ENCODE data around the gene XRCC4.
"Not testable (repeated sequence)": the region's sequence is repeated elsewhere in the genome, so short reads cannot be mapped to it uniquely, and the experiment has no call there.

XRCC4 gene

GRCh38 chr5:83076742-83077661 lies at the start of gene XRCC4, which contains the start of gene TMEM167A:
XRCC4 (plus strand) TSS chr5:83077547; CDS start chr5:83104920, 27,373 bp downstream.
TMEM167A (minus strand) TSS chr5:83077394; CDS start chr5:83077323, 71 bp downstream.
- peak; percentile 98 for DNase-seq

- DNase-seq: no peak
Measured at GRCh38 chr5:83029912-83030311, 47.4 kb upstream of the XRCC4 start.

GRCh38 chr5:83031381-83031780 lies 46.0 kb upstream of the XRCC4 start:
- no peak for DNase-seq

GRCh38 chr5:83034036-83034435 lies 43.3 kb upstream of the XRCC4 start:
- DNase-seq: peak; percentile 79

GRCh38 chr5:83034528-83035207 lies 42.7 kb upstream of the XRCC4 start:
- peak; percentile 75 for DNase-seq

- DNase-seq: peak; percentile 55
Measured at GRCh38 chr5:83035373-83036100, 41.8 kb upstream of the XRCC4 start.

GRCh38 chr5:83036991-83037575 lies 40.3 kb upstream of the XRCC4 start:
- DNase-seq: no peak

- DNase-seq: no peak
Measured at GRCh38 chr5:83038924-83039323, 38.4 kb upstream of the XRCC4 start.

GRCh38 chr5:83042507-83042906 lies 34.8 kb upstream of the XRCC4 start:
- DNase-seq: no peak

- DNase-seq: no peak
Measured at GRCh38 chr5:83044926-83045325, 32.4 kb upstream of the XRCC4 start.

GRCh38 chr5:83048277-83048676 lies 29.1 kb upstream of the XRCC4 start:
- no peak for DNase-seq

- no peak for DNase-seq
Measured at GRCh38 chr5:83048811-83049210, 28.5 kb upstream of the XRCC4 start.

- DNase-seq: no peak
Measured at GRCh38 chr5:83049370-83049885, 27.9 kb upstream of the XRCC4 start.

GRCh38 chr5:83050723-83051340 lies 26.5 kb upstream of the XRCC4 start:
- DNase-seq: no peak

GRCh38 chr5:83055166-83055565 lies 22.2 kb upstream of the XRCC4 start:
- no peak for DNase-seq

GRCh38 chr5:83058726-83059125 lies 18.6 kb upstream of the XRCC4 start:
- DNase-seq: no peak

- no peak for DNase-seq
Measured at GRCh38 chr5:83059341-83059740, 18.0 kb upstream of the XRCC4 start.

GRCh38 chr5:83066548-83067110 lies 10.7 kb upstream of the XRCC4 start:
- DNase-seq: no peak

GRCh38 chr5:83067377-83067776 lies 10.0 kb upstream of the XRCC4 start:
- DNase-seq: not testable (repeated sequence)

- DNase-seq: no peak
Measured at GRCh38 chr5:83069096-83069799, 8.1 kb upstream of the XRCC4 start.
